IMR-90 (cell line): ENCODE data around the gene DDX41. TPM values are rescaled to one million over a fixed set of nuclear protein-coding genes. Genes with fewer than 3 reads are reported as not detected.

Experiments used
- ATAC-seq: fragments of 200-7000 bp; cut with Tn5 transposase; 2 replicates; pipeline ENCODE4 v1.9.1; 2020; ENCODE audit warnings: low read depth, mild to moderate bottlenecking, moderate library complexity
- BruUV-seq: library from RNA; stranded (reverse); fragments of 400-500 nt; replicated peaks from 2 replicates; lab custom pipeline; 2021; lab: Mats Ljungman, UMichigan
- CTCF ChIA-PET: fragments of 300-600 bp; formaldehyde crosslinking; extraction: SDS; loops from one replicate; lab custom pipeline; 2021; ENCODE audit warnings: antibody characterized with exemption; lab: Yijun Ruan, JAX
- POLR2A ChIA-PET: fragments of 300-600 bp; sonication (Branson Sonifier 250); formaldehyde crosslinking; loops from one replicate; lab custom pipeline; 2022; ENCODE audit warnings: antibody characterized with exemption; ENCODE audit not compliant: unreplicated experiment; lab: Charles Lee
- DNase-seq: peaks from one replicate; pipeline ENCODE4 v3.0.0; 2013
- H2AFZ ChIP-seq: replicated peaks from 2 replicates; pipeline ENCODE3; 2013; ENCODE audit warnings: low read length, mild to moderate bottlenecking; ENCODE audit not compliant: poor library complexity
- H2AK5ac ChIP-seq: 2 replicates; pipeline ENCODE4 v1.6.1; 2013; ENCODE audit warnings: low read depth, low read length, inconsistent platforms
- H2AK9ac ChIP-seq: replicated peaks from 2 replicates; pipeline ENCODE3; 2013; ENCODE audit warnings: mild to moderate bottlenecking, low read depth, low read length, moderate library complexity; ENCODE audit not compliant: poor library complexity
- H2BK120ac ChIP-seq: 2 replicates; pipeline ENCODE4 v1.6.1; 2013; ENCODE audit warnings: low read depth, low read length, inconsistent platforms
- H2BK15ac ChIP-seq: 3 replicates; pipeline ENCODE4 v1.6.1; 2013; ENCODE audit warnings: low read depth, low read length, inconsistent platforms
- H2BK20ac ChIP-seq: 2 replicates; pipeline ENCODE4 v1.6.1; 2013; ENCODE audit warnings: low read depth, mild to moderate bottlenecking, inconsistent platforms, low read length, moderate library complexity
- H2BK5ac ChIP-seq: 2 replicates; pipeline ENCODE4 v1.6.1; 2013; ENCODE audit warnings: mild to moderate bottlenecking, low read depth, low read length, inconsistent platforms; ENCODE audit not compliant: poor library complexity, severe bottlenecking
- H3K14ac ChIP-seq: replicated peaks from 2 replicates; pipeline ENCODE4 v1.6.1; 2013; ENCODE audit warnings: low read depth, low read length, inconsistent platforms
- H3K18ac ChIP-seq: 2 replicates; pipeline ENCODE4 v1.6.1; 2013; ENCODE audit warnings: low read depth, low read length, control low read depth
- H3K23ac ChIP-seq: 2 replicates; pipeline ENCODE4 v1.6.1; 2013; ENCODE audit warnings: low read depth, low read length, inconsistent platforms
- H3K27ac ChIP-seq: 2 replicates; pipeline ENCODE4 v1.5.1; 2013; ENCODE audit warnings: mild to moderate bottlenecking, control low read depth, low read length; ENCODE audit not compliant: insufficient read depth
- H3K27me3 ChIP-seq: 2 replicates; pipeline ENCODE4 v1.6.1; 2013; ENCODE audit warnings: low read length; ENCODE audit not compliant: control insufficient read depth, insufficient read depth
- H3K36me3 ChIP-seq: 2 replicates; pipeline ENCODE4 v1.6.1; 2013; ENCODE audit warnings: low read length, mixed read lengths; ENCODE audit not compliant: control insufficient read depth, insufficient read depth
- H3K4ac ChIP-seq: 2 replicates; pipeline ENCODE4 v1.6.1; 2013; ENCODE audit warnings: low read depth, low read length, inconsistent platforms
- H3K4me1 ChIP-seq: 2 replicates; pipeline ENCODE4 v1.6.1; 2013; ENCODE audit warnings: low read length, mixed read lengths; ENCODE audit not compliant: control insufficient read depth, insufficient read depth
- H3K4me2 ChIP-seq: 2 replicates; pipeline ENCODE4 v1.6.1; 2013; ENCODE audit warnings: low read depth, mild to moderate bottlenecking, control low read depth, low read length, moderate library complexity
- H3K4me3 ChIP-seq: 2 replicates; pipeline ENCODE4 v1.5.1; 2013; ENCODE audit warnings: low read depth, mild to moderate bottlenecking, control low read depth, low read length, moderate library complexity; ENCODE audit not compliant: insufficient read depth
- H3K56ac ChIP-seq: 2 replicates; pipeline ENCODE4 v1.6.1; 2013; ENCODE audit warnings: low read length, inconsistent platforms; ENCODE audit not compliant: insufficient read depth; ENCODE audit errors: extremely low read depth
- H3K79me1 ChIP-seq, 2 experiments: 2 replicates each; pipeline ENCODE4 v1.6.1; 2013; ENCODE audit warnings: low read length in 2 of 2, inconsistent platforms in 1 of 2, low read depth in 1 of 2
- H3K9ac ChIP-seq: 2 replicates; pipeline ENCODE4 v1.6.1; 2013; ENCODE audit warnings: low read depth, low read length, control low read depth
- H3K9me1 ChIP-seq: 2 replicates; pipeline ENCODE4 v1.6.1; 2013; ENCODE audit warnings: low read length, inconsistent platforms; ENCODE audit not compliant: insufficient read depth
- H3K9me3 ChIP-seq: 2 replicates; pipeline ENCODE4 v1.6.1; 2013; ENCODE audit warnings: low read length; ENCODE audit not compliant: control insufficient read depth, insufficient read depth
- H4K20me1 ChIP-seq: 2 replicates; pipeline ENCODE4 v1.6.1; 2013; ENCODE audit warnings: low read length, inconsistent platforms; ENCODE audit not compliant: insufficient read depth
- H4K5ac ChIP-seq: 2 replicates; pipeline ENCODE4 v1.6.1; 2013; ENCODE audit warnings: mild to moderate bottlenecking, low read depth, low read length, control low read depth
- H4K8ac ChIP-seq, 2 experiments: 2 replicates each; pipeline ENCODE4 v1.6.1; 2013; ENCODE audit warnings: low read depth in 2 of 2, low read length in 2 of 2, control low read depth in 1 of 2, inconsistent platforms in 1 of 2
- H4K91ac ChIP-seq: 2 replicates; pipeline ENCODE4 v1.6.1; 2013; ENCODE audit warnings: low read depth, low read length, inconsistent platforms; ENCODE audit not compliant: insufficient read depth
- ELK1 ChIP-seq: fragments of 150-350 bp; IDR thresholded peaks from 2 replicates; pipeline ENCODE4 v1.6.1; 2016; ENCODE audit warnings: low read depth, mild to moderate bottlenecking, low read length, moderate library complexity, borderline replicate concordance
- USF2 ChIP-seq: fragments of 150-350 bp; IDR thresholded peaks from 2 replicates; pipeline ENCODE4 v1.6.1; 2017; ENCODE audit warnings: mild to moderate bottlenecking, antibody characterized with exemption, low read length, low read depth
- WGBS, 2 experiments: methylation state at CpG; one replicate each; pipeline versions ENCODE4 v1.1.5 to v1.1.7; 2013; ENCODE audit warnings: missing lambda C conversion rate in 2 of 2; ENCODE audit not compliant: insufficient read length in 1 of 2; ENCODE audit errors: extremely low coverage in 2 of 2; 5-methylcytosine and 5-hydroxymethylcytosine counted together
- dilution Hi-C: fragments of 300-500 bp; cut with HindIII; formaldehyde crosslinking; loops from one replicate; pipeline ENCODE4 v1.14.3; 2018; ENCODE audit warnings: low sequenced_read_pairs; ENCODE audit not compliant: unreplicated experiment
- in situ Hi-C: fragments of 300-500 bp; cut with MboI; formaldehyde crosslinking; loops from 3 replicates; pipeline ENCODE4 v1.14.3; 2019; ENCODE audit warnings: low sequenced_read_pairs, inconsistent platforms, mixed read lengths
- intact Hi-C: fragments of 100-400 bp; cut with micrococcal nuclease; formaldehyde crosslinking; loops from 2 replicates; pipeline ENCODE4 v1.10.0; 2022
- polyA plus RNA-seq, 3 experiments: library from polyadenylated mRNA; depleted of rRNA; stranded (reverse); fragments of >200 nt; gene quantifications; 2 replicates each; pipeline ENCODE4 v1.2.3, GENCODE V29; 2012; ENCODE audit warnings: low replicate concordance in 1 of 3
- total RNA-seq: library from RNA; depleted of rRNA; stranded (reverse); fragments of >200 nt; gene quantifications from 2 replicates; pipeline ENCODE4 v1.2.3, GENCODE V29; 2012

The DDX41 gene
- total and polyA plus RNA-seq, 2 of the 4 experiments (the other 2 are of a cell fraction): 130 to 170 TPM

- ATAC-seq: no peak
- POLR2A ChIA-PET: no interaction called here
Observed at GRCh38 chr5:177514541-177514940, 2.2 kb downstream of the DDX41 start.

More at GRCh38 chr5:177514541-177514940, 2.2 kb downstream of the DDX41 start:
- H2AK9ac ChIP-seq: no peak overlapping the region
- H2AFZ ChIP-seq: no peak overlapping the region
- H3K9ac ChIP-seq: no peak overlapping the region
- no peak overlapping the region for H2BK5ac ChIP-seq
- H2AK5ac ChIP-seq: no peak overlapping the region
- H3K4me2 ChIP-seq: no peak overlapping the region
- 0 out of 2 replicates have a peak, but pooled peaks cover 4% of the 10 kb centered on the region for H3K9me1 ChIP-seq
- H3K56ac ChIP-seq: no peak overlapping the region
- intact Hi-C loops (no loop called here), in situ Hi-C loops (no loop called here), dilution Hi-C loops (no loop called here)
- no peak overlapping the region for H3K4ac ChIP-seq
- no peaks in the 10 kb centered on the region for H3K27me3 ChIP-seq
- no peak overlapping the region for H3K4me3 ChIP-seq
- no peak overlapping the region for H3K27ac ChIP-seq
- no peak overlapping the region for H3K18ac ChIP-seq
- H3K79me1 ChIP-seq: peaks cover 32 to 37% of the 10 kb centered on the region in 2 experiments
- H4K8ac ChIP-seq: no peak overlapping the region
- no peak overlapping the region for H2BK15ac ChIP-seq
- whole genome bisulfite sequencing, 2 experiments: 95% methylated on average over 7 of the region's 11 CpGs; no CpG with 5 or more reads in 1 of the 2 experiments
- CTCF ChIA-PET: no interaction called here
- no peaks in the 10 kb centered on the region; the same call in 1 of the 2 replicates for H4K20me1 ChIP-seq
- H4K91ac ChIP-seq: no peak overlapping the region
- H3K23ac ChIP-seq: no peak overlapping the region
- H3K4me1 ChIP-seq: peaks cover 7% of the 10 kb centered on the region
- H3K9me3 ChIP-seq: no peaks in the 10 kb centered on the region
- no TSS peak for BruUV-seq
- TF ChIP-seq USF2 (no peak), ELK1 (no peak)
- DNase-seq: no peak
- H3K36me3 ChIP-seq: peaks cover 59% of the 10 kb centered on the region
- H2BK120ac ChIP-seq: no peak overlapping the region
- no peak overlapping the region for H4K5ac ChIP-seq
- H3K14ac ChIP-seq: no peak overlapping the region
- H2BK20ac ChIP-seq: no peak overlapping the region
